ENCODE results near the gene FLNA.

- no peak for TF ChIP-seq JUNB (IDR thresholded peaks at IDR 0.05)
- peak; percentile 97 for TF ChIP-seq MAX (IDR thresholded peaks at IDR 0.05)
- peak; percentile 17; the same call in 1 of the 2 replicates for TF ChIP-seq HMGXB4 (CRISPR knock-in tag; IDR thresholded peaks at IDR 0.05; ENCODE audit: borderline replicate concordance)
- no peak for TF ChIP-seq CEBPB (IDR thresholded peaks at IDR 0.05)
- peak; percentile 60 for TF ChIP-seq REST (IDR thresholded peaks at IDR 0.05)
- TF ChIP-seq CTCF (IDR thresholded peaks at IDR 0.05), result no peak
- TF ChIP-seq POLR2A (IDR thresholded peaks at IDR 0.05; ENCODE audit: low read length), result peak; percentile 99
- TF ChIP-seq HDAC2 (IDR thresholded peaks at IDR 0.05), result no peak
- peak; percentile 78; the same call in 1 of the 2 replicates for TF ChIP-seq PBX3 (IDR thresholded peaks at IDR 0.05)
- TF ChIP-seq SMC3 (IDR thresholded peaks at IDR 0.05), result no peak
- no peak for TF ChIP-seq EP300 (IDR thresholded peaks at IDR 0.05)
- TF ChIP-seq RFX5 (IDR thresholded peaks at IDR 0.05), result no peak
Measured at GRCh38 chrX:154397888-154398667, 23.6 kb upstream of the FLNA start, which contains the start of gene RPL10.

All from A549 (cell line).